Activated CD4-positive, alpha-beta T cell treated with anti-CD3 and anti-CD28 coated beads, Interleukin-10, Interleukin-2, amounts not matched to agents 100 ng/mL and 50 ng/mL, durations not matched to agents 16 hours and 8 hours (primary cell): ENCODE measurements around the gene RNPEPL1.
"Not testable (repeated sequence)": the region's sequence is repeated elsewhere in the genome, so short reads cannot be mapped to it uniquely, and the experiment has no call there.

Experiments
- DNase-seq: peaks from one replicate; pipeline ENCODE4 v3.0.0-alpha.2; 2020

RNPEPL1 gene

GRCh38 chr2:240605867-240606743, 37.8 kb downstream of the RNPEPL1 start:
- DNase-seq = no peak

GRCh38 chr2:240611601-240612210, 43.4 kb downstream of the RNPEPL1 start:
- peak; percentile 48 for DNase-seq

DNA sequence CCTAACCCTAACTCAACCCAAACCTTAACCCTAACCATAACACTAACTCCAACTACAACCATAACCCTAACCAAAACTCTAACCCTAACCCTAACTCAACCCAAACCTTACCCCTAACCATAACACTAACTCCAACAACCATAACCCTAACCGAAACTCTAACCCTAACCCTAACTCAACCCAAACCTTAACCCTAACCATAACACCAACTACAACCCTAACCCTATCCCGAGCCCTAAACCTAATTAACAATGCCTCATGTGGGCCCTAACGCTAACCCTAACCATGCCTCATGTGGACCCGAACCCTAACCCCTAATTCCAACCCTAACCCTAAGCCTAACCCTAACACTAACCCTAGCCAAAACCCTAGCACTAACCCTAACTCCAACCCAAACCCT, 45.5 kb downstream of the RNPEPL1 start:
- no peak for DNase-seq

DNA sequence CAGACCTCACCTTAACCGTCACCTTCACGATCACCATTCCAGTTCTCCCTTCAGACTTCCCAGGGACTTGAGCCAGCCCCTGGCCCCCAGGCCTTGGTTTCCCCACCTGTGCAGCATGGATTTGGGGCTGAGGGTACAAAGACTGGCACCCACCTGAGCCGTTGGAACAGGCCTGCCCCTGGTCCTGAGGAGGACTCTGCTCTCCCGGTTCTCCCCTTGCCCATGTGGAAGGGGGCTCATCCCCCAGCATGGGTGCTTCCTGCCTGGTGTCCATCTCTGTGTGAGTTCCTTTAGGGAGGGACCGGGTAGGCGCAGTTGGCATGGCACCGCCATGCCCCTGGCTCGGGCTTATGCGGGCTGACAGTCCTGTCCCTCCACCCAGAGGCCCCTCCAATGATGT, 46.1 kb downstream of the RNPEPL1 start:
- no peak for DNase-seq

DNA sequence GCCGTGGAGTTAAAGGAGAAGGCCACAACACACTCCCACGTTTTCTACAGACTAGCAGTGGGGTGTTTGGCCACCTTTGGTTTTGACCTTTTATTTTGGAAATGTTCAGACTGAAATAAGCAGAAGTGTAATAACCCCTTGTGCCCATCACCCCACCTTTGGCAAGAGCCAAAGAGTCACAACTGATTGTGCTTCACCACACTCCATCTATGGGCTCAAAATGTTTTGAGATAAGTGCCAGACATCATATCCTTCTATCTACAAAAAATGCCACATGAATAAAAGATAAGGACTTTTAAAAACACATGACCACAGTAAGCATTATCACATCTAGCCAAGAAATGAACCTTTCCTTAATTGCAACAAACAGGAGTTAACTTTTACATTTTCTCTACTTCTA, 47.1 kb downstream of the RNPEPL1 start:
- no peak for DNase-seq

GRCh38 chr2:240615820-240616547, 47.7 kb downstream of the RNPEPL1 start:
- no peak for DNase-seq

DNA sequence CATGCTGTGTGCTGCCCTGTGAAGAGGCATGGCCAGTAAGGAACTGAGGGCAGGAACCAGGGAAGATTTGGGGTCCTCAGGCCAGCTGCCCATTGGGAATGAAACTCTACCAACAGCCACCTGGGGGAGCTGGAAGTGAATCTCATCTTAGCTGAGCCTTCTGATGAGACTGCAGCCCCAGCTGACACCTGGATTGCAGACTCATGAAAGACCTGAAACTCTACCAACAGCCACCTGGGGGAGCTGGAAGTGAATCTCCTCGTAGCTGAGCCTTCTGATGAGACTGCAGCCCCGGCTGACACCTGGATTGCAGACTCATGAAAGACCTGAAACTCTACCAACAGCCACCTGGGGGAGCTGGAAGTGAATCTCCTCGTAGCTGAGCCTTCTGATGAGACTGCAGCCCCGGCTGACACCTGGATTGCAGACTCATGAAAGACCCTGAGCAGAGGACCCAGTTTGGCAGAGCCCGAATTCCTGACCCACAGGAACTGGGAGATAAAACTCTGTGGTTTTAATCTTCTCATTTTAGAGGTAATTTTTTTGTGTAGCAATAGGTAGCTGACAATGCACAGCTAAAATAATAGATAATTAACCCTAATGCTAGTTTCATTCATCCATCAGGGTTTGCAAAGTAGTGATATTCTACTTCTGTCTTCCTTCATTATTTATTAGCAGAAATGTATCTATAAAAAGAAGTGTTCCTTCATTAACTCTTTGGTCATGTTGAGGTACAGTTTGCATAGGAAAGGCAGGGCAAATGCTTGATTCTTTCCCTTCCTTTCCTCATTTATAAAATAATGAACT, 48.8 kb downstream of the RNPEPL1 start:
- DNase-seq = not testable (repeated sequence)

DNA sequence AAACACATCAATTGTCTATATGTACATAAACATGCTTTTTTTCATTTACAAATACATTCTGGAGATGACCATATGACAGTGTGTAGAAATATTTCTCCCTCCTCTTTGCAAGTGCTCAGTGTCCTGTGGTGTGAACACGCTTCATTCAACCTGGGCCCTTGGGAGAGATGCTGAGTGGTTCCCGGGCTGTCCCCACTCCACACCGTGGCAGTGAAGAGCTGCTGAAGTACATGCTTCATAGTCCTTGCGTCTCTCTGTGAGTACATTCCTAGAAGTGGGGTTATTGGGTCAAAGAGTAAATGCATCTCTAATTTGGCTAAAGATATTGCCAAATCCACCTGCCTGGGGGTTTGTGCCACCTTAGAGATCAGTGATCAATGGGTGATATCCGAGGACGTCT, 50.5 kb downstream of the RNPEPL1 start:
- no peak for DNase-seq

GRCh38 chr2:240619506-240620148, 51.3 kb downstream of the RNPEPL1 start:
- no peak for DNase-seq

GRCh38 chr2:240620149-240620731, 52.0 kb downstream of the RNPEPL1 start:
- no peak for DNase-seq

- no peak for DNase-seq
Measured at GRCh38 chr2:240620859-240621258, 52.6 kb downstream of the RNPEPL1 start.

- DNase-seq = no peak
Measured at GRCh38 chr2:240622060-240622411, 53.8 kb downstream of the RNPEPL1 start.

DNA sequence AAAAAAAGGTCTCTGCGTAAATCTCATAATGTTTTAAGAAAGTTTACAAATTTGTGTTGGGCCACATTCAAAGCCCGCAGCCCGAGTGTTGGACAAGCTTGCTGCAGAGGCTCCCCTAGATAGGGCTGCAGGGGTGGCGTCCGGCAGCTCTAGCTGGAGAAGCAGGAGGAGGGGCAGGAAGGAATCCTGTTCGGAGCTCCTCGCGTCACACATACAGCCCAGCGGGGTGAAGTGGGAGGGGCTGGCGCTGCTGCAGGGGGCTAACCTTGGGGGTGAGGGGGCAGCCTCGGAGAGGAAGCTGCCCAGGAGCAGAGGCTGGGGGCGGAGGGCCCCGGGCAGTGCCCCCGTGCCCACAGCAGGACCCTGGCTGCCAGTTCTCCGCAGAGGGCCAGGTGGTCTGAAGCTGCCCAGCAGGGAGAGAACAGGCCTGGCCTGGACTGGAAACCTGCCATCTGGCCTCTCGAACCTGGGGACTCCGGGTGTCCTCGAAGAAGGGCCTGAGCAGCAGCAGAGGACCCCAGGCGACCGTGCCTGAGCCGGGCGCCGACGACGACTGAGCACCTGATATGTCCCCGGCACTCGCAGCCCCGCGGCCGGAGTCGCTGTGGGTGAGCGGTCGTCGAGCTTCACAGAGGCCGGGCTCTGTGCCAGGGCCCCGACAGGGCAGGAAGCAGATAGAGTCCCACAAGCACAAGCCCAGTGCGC, 54.4 kb downstream of the RNPEPL1 start:
- peak; percentile 28 for DNase-seq

- no peak for DNase-seq
Measured at GRCh38 chr2:240623531-240624010, 55.3 kb downstream of the RNPEPL1 start.

DNA sequence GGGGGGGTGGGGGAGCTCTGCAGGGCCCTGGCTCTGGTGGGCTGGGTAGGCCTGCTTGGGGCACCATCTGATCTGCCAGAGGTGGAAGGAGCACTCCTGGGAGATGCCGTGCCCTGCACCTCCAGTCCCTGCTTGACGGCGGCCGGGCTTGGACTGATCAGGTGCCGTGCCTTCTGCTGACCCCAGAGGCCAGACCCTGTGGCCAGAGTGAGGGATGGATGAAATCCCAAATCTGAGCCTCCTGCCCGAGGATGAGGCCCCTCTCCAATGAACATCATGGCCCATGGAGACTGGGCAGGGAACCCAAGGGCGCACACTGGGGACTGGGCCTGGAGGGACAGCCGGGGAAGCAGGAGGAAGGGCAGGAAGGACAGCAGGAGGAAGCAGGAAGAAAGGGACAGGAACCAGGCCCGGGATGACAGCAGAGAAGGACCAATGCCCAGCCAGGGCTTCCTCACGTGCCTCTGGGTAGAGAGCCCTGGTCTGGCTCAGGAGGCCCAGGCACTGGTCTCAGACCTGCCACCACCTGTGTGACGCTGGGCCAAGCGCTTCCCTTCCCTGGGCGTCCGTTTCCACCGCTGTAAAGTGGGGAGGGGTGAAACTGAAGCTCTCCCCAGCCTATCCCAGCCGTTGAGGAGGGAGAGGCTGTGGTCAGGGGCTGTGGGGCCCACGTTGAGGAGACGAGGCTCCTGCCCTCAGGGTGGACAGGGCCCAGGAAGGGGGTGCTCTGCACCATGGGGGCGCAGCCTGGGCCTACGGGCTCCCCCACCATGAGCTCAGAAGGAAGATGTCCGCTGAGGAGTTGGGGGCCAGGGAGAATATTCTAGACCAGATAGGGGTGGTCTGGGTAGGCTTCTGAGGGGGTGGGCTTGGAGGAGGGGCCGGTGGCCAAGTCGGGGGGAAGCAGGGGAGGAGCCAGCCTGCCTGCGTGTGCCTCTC, 56.0 kb downstream of the RNPEPL1 start:
- no peak for DNase-seq

DNA sequence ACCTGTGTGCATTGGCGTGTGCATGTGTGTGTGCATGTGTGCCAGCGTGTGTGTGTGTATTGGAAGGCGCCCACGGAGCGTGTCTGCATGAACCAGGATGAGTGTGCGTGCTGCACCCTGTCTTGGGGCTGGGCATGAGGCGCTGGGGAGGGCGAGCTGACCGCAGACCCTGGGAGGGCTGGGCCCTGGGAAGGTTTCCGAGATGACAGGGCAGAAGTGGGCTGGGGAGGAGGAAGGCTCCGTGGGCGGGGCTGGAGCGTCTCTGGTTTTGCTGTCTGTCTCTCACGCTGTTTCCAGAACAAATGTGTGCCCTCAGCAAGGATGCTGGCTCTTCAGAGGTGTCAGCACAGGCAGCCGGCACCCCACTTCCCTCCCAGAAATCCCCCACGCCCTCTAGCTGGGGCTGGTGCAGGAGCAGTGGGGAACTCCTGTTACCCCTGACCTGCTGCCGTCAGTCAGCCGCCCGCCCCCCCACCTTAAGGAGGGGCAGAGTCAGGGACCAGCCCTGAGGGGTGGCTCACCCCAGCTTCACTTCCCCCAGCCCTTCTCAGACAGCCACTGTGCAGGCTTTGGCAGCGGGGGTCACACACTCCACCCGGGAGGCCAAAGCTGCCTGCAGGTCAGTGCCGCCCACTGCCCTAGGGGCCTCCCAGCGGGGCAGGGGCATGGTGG, 56.8 kb downstream of the RNPEPL1 start, which contains the start of gene GPR35:
GPR35 (plus strand) TSS at position 531 of the 672 bp plus-strand sequence. CDS start 4,473 bp downstream, outside the sequence.
- DNase-seq = peak; percentile 92

- DNase-seq = peak; percentile 29
Measured at GRCh38 chr2:240626531-240627300, 58.4 kb downstream of the RNPEPL1 start.

- DNase-seq = no peak
Measured at GRCh38 chr2:240627736-240628506, 59.6 kb downstream of the RNPEPL1 start.
